HG02884 (cell line): Measurements from ENCODE around the gene ZNF516.

ENCODE experiments used
- ATAC-seq: cut with Tn5 transposase; IDR thresholded peaks from one replicate; pipeline ENCODE4 v1.9.1; 2021; ENCODE audit warnings: mild to moderate bottlenecking, moderate library complexity; ENCODE audit not compliant: unreplicated experiment

Gene ZNF516

GRCh38 chr18:76402026-76402990, 92.7 kb downstream of the ZNF516 start:
- ATAC-seq, result no peak

- no peak for ATAC-seq
These were observed 93.5 kb downstream of the ZNF516 start for GRCh38 chr18:76401498-76401897.

- no peak for ATAC-seq
These were observed 95.2 kb downstream of the ZNF516 start for GRCh38 chr18:76399613-76400391.

GRCh38 chr18:76398896-76399612, 96.0 kb downstream of the ZNF516 start:
- peak; percentile 89 for ATAC-seq

DNA sequence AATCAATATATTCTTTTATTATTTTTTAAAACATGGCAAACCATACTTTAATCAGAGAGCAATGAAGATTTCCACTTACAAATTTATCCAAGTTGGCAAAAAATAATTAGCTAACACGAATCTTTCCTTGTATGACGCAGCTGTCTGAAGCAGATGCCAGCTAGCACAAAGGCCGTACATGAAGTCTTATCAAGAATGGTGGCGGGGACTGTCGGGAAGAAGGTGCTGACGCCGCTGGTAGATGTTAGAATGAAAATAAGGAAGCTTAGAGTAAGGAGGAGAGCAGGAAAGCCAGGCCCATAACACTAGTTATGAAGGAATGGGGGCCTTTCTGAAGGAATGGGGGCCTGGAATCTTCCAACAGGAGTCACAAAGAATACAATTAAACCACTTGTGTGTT, 96.7 kb downstream of the ZNF516 start:
- no peak for ATAC-seq

GRCh38 chr18:76397631-76398030, 97.4 kb downstream of the ZNF516 start:
- ATAC-seq, result no peak

DNA sequence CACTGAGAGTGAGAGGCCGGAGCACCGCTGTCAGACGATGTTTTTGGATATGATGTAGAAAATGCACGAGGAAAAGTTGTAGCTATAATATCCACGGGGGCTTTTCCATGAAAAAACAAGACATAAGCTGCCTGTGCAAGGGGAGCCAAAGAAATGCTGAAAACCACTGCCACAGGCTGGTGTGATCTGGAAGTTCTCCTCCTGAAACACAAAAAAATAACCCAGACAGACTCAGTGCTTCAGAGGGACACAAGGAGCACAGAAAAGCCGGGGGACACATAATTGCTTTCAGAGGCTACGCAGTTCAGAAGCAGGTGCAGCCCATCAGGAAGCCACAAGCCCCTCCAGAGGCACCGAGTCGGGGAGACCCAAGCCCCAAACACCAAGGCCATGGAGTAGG, 98.2 kb downstream of the ZNF516 start:
- no peak for ATAC-seq

GRCh38 chr18:76395609-76396008, 99.4 kb downstream of the ZNF516 start:
- ATAC-seq, result no peak

DNA sequence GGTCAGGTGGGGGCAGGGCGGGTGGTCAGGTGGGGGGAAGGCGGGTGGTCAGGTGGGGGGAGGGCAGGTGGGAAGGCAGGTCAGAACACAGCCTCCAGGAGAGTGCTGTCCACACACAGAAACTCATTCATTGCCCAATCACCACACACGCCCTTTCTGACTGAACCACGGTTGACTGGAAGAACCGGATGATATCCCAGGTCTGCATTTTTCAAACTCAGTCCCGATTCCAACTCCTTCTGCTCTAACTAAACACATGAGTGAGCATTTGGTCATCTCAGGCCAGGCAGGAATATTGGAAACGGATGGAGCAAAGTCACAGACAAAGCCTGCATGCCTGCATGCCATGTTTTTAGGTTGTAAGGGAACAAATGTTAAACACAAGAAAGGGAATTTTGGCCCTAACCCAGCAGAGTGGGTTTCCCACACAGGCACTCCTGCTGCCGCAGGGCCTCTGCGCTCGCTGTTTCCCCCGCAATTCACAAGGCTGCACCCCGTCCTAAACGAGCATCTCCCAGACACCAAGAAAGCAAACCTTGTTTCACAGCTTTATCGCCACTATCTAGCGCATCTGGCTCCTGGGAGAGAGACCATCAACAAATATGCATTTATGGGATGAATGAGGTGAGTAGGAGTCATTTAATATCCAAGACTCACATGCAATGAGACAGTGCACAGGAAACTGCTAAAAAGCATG, 100.1 kb downstream of the ZNF516 start:
- ATAC-seq, result no peak

GRCh38 chr18:76392349-76392748, 102.7 kb downstream of the ZNF516 start:
- ATAC-seq, result no peak

- no peak for ATAC-seq
These were observed 103.3 kb downstream of the ZNF516 start for GRCh38 chr18:76391746-76392145.

- no peak for ATAC-seq
These were observed 104.0 kb downstream of the ZNF516 start for GRCh38 chr18:76391038-76391437.

DNA sequence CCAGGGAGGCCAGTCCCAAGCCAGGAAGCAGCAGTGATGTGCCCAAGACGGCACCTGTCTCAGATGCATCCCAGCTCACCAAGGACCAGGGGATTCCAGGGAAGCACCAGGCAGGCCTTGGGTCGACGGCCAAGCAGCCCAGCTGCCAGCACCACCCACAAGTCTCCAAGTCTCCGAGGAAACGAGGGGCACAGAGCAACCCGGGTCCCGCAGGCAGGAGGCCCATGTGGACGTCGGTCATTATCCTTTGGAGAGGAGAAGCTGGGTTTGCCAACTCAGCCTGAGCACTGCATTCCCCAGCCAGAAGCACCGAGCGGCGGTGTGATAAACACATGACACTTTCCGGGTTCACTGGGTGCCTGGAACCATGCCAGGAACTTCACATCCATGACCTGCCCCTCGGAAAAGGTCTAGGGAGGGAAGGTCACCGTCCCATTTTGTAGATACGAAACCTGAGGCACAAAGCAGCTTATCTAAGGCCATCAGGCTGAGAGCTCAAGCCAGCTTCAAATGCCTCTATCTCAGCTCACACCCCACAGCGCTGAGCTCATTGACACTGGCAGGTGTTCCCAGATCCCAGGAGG, 104.5 kb downstream of the ZNF516 start:
- no peak for ATAC-seq

- no peak for ATAC-seq
These were observed 105.3 kb downstream of the ZNF516 start for GRCh38 chr18:76389716-76390115.

GRCh38 chr18:76388891-76389423, 106.1 kb downstream of the ZNF516 start:
- ATAC-seq, result no peak

- ATAC-seq, result no peak
These were observed 106.8 kb downstream of the ZNF516 start for GRCh38 chr18:76388261-76388660.

GRCh38 chr18:76387608-76388007, 107.4 kb downstream of the ZNF516 start:
- ATAC-seq, result no peak

DNA sequence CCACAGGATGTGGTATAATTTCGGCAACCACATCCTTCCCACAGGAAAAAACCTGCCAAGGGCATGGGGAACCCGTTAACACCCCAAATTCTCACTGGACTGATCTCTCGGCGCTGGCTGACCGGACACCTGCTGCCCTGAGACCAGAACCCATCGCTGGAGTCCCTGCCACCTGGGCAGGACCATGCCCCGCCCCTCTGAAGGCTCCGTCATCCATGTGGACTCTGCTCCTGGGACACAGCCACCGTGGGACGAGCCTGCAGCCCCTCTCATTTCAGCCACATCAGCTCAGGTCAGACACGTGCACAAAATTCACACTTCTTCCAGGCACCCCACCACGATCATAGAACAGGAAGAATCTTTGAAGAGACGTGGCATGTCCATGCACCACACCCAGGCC, 108.2 kb downstream of the ZNF516 start:
- no peak for ATAC-seq

- ATAC-seq, result no peak
These were observed 109.0 kb downstream of the ZNF516 start for GRCh38 chr18:76386071-76386470.

GRCh38 chr18:76385681-76385975, 109.4 kb downstream of the ZNF516 start:
- ATAC-seq, result no peak
